HAP-1 (cell line): ENCODE results near the gene ABCB11.

Source experiments
- DNase-seq, 2 experiments: peaks; one replicate each; pipeline ENCODE4 v3.0.0-alpha.2; 2016 to 2020; ENCODE audit warnings: low spot score in 2 of 2
- H3K27me3 ChIP-seq: fragments of 250-450 bp; sonication (Bioruptor Pico); 2 replicates; pipeline ENCODE4 v1.5.1; 2020; ENCODE audit warnings: low read depth, mild to moderate bottlenecking, moderate library complexity
- H3K36me3 ChIP-seq: fragments of 250-450 bp; sonication (Bioruptor Pico); replicated peaks from 2 replicates; pipeline ENCODE4 v1.5.1; 2020; ENCODE audit warnings: mild to moderate bottlenecking
- H3K4me1 ChIP-seq: fragments of 250-450 bp; sonication (Bioruptor Pico); 2 replicates; pipeline ENCODE4 v1.5.1; 2020; ENCODE audit warnings: mild to moderate bottlenecking
- H3K4me3 ChIP-seq: fragments of 250-450 bp; sonication (Bioruptor Pico); 2 replicates; pipeline ENCODE4 v1.5.1; 2020; ENCODE audit warnings: mild to moderate bottlenecking, moderate library complexity
- H3K9me3 ChIP-seq: fragments of 250-450 bp; sonication (Bioruptor Pico); 2 replicates; pipeline ENCODE4 v1.5.1; 2020; ENCODE audit warnings: mild to moderate bottlenecking, moderate library complexity
- in situ Hi-C: fragments of 300-500 bp; cut with MboI; formaldehyde crosslinking; loops from 3 replicates; pipeline ENCODE4 v1.14.3; 2020; ENCODE audit warnings: low sequenced_read_pairs, inconsistent platforms, mixed read lengths

Gene ABCB11

GRCh38 chr2:168993538-168993937, 37.6 kb downstream of the ABCB11 start:
- in situ Hi-C loops = no loop called here
- peaks cover 3% of the 10 kb centered on the region; the same call in 1 of the 2 replicates for H3K27me3 ChIP-seq
- DNase-seq = no peak
- H3K4me1 ChIP-seq = no peaks in the 10 kb centered on the region
- H3K36me3 ChIP-seq = no peaks in the 10 kb centered on the region
- no peaks in the 10 kb centered on the region for H3K9me3 ChIP-seq
- no peak overlapping the region for H3K4me3 ChIP-seq

- in situ Hi-C loops = no loop called here
- no peak for DNase-seq
- H3K36me3 ChIP-seq = no peaks in the 10 kb centered on the region
- peaks cover 5% of the 10 kb centered on the region; the same call in 1 of the 2 replicates for H3K27me3 ChIP-seq
- H3K4me3 ChIP-seq = no peak overlapping the region
- H3K4me1 ChIP-seq = no peaks in the 10 kb centered on the region
- no peaks in the 10 kb centered on the region for H3K9me3 ChIP-seq
Measured at GRCh38 chr2:168992591-168993349, 38.4 kb downstream of the ABCB11 start.

- DNase-seq = no peak
- in situ Hi-C loops = no loop called here
- no peaks in the 10 kb centered on the region for H3K36me3 ChIP-seq
- no peaks in the 10 kb centered on the region for H3K4me1 ChIP-seq
- peaks cover 5% of the 10 kb centered on the region; the same call in 1 of the 2 replicates for H3K27me3 ChIP-seq
- H3K9me3 ChIP-seq = no peaks in the 10 kb centered on the region
- no peak overlapping the region for H3K4me3 ChIP-seq
Measured at GRCh38 chr2:168992026-168992425, 39.1 kb downstream of the ABCB11 start.

GRCh38 chr2:168988755-168989154, 42.4 kb downstream of the ABCB11 start:
- no peaks in the 10 kb centered on the region for H3K9me3 ChIP-seq
- no peaks in the 10 kb centered on the region for H3K4me1 ChIP-seq
- H3K36me3 ChIP-seq = no peaks in the 10 kb centered on the region
- no peak overlapping the region for H3K4me3 ChIP-seq
- no peak for DNase-seq
- in situ Hi-C loops = no loop called here
- H3K27me3 ChIP-seq = peaks cover 5% of the 10 kb centered on the region; the same call in 1 of the 2 replicates

- no peak overlapping the region for H3K4me3 ChIP-seq
- peaks cover 5% of the 10 kb centered on the region; the same call in 1 of the 2 replicates for H3K27me3 ChIP-seq
- in situ Hi-C loops = no loop called here
- H3K4me1 ChIP-seq = no peaks in the 10 kb centered on the region
- H3K36me3 ChIP-seq = no peaks in the 10 kb centered on the region
- no peaks in the 10 kb centered on the region for H3K9me3 ChIP-seq
- no peak for DNase-seq
Measured at GRCh38 chr2:168986398-168986943, 44.7 kb downstream of the ABCB11 start.

GRCh38 chr2:168981651-168982050, 49.5 kb downstream of the ABCB11 start:
- in situ Hi-C loops = no loop called here
- Histone ChIP-seq H3K9me3 (no peaks in the 10 kb centered on the region), H3K4me1 (no peaks in the 10 kb centered on the region), H3K4me3 (no peak overlapping the region), H3K27me3 (no peaks in the 10 kb centered on the region), H3K36me3 (no peaks in the 10 kb centered on the region)
- DNase-seq = no peak

GRCh38 chr2:168978461-168978861, 52.7 kb downstream of the ABCB11 start:
- no peaks in the 10 kb centered on the region for H3K36me3 ChIP-seq
- no peak for DNase-seq
- in situ Hi-C loops = no loop called here

GRCh38 chr2:168977608-168978007, 53.5 kb downstream of the ABCB11 start:
- no peaks in the 10 kb centered on the region for H3K9me3 ChIP-seq
- no peaks in the 10 kb centered on the region for H3K4me1 ChIP-seq
- in situ Hi-C loops = no loop called here
- DNase-seq = no peak
- H3K36me3 ChIP-seq = no peaks in the 10 kb centered on the region
- H3K27me3 ChIP-seq = no peaks in the 10 kb centered on the region
- H3K4me3 ChIP-seq = no peak overlapping the region

More at GRCh38 chr2:168978461-168978861, 52.7 kb downstream of the ABCB11 start:
- no peaks in the 10 kb centered on the region for H3K27me3 ChIP-seq
- H3K4me3 ChIP-seq = no peak overlapping the region
- H3K4me1 ChIP-seq = no peaks in the 10 kb centered on the region
- no peaks in the 10 kb centered on the region for H3K9me3 ChIP-seq

GRCh38 chr2:168976034-168976654, 55.0 kb downstream of the ABCB11 start:
- no peaks in the 10 kb centered on the region for H3K9me3 ChIP-seq
- in situ Hi-C loops = no loop called here
- no peaks in the 10 kb centered on the region for H3K27me3 ChIP-seq
- H3K36me3 ChIP-seq = no peaks in the 10 kb centered on the region
- no peaks in the 10 kb centered on the region for H3K4me1 ChIP-seq
- H3K4me3 ChIP-seq = no peak overlapping the region
- DNase-seq = no peak

- Histone ChIP-seq H3K27me3 (peaks cover 2% of the 10 kb centered on the region; the same call in 1 of the 2 replicates), H3K4me1 (no peaks in the 10 kb centered on the region), H3K36me3 (no peaks in the 10 kb centered on the region), H3K9me3 (no peaks in the 10 kb centered on the region), H3K4me3 (no peak overlapping the region)
- DNase-seq = no peak
- in situ Hi-C loops = no loop called here
Measured at GRCh38 chr2:168974428-168974827, 56.7 kb downstream of the ABCB11 start.

GRCh38 chr2:168971261-168971660, 59.9 kb downstream of the ABCB11 start:
- no peaks in the 10 kb centered on the region for H3K9me3 ChIP-seq
- H3K27me3 ChIP-seq = peaks cover 18% of the 10 kb centered on the region
- H3K4me3 ChIP-seq = no peak overlapping the region
- no peak for DNase-seq
- no peaks in the 10 kb centered on the region for H3K4me1 ChIP-seq
- in situ Hi-C loops = no loop called here
- H3K36me3 ChIP-seq = no peaks in the 10 kb centered on the region

- Histone ChIP-seq H3K9me3 (no peaks in the 10 kb centered on the region), H3K4me3 (no peak overlapping the region), H3K36me3 (no peaks in the 10 kb centered on the region), H3K4me1 (no peaks in the 10 kb centered on the region), H3K27me3 (peaks cover 18% of the 10 kb centered on the region)
- in situ Hi-C loops = no loop called here
- DNase-seq = no peak
Measured at GRCh38 chr2:168970711-168971233, 60.4 kb downstream of the ABCB11 start.

- no peaks in the 10 kb centered on the region for H3K9me3 ChIP-seq
- peaks cover 18% of the 10 kb centered on the region for H3K27me3 ChIP-seq
- no peak overlapping the region for H3K4me3 ChIP-seq
- in situ Hi-C loops = no loop called here
- no peaks in the 10 kb centered on the region for H3K4me1 ChIP-seq
- DNase-seq = no peak
- H3K36me3 ChIP-seq = no peaks in the 10 kb centered on the region
Measured at GRCh38 chr2:168969865-168970264, 61.3 kb downstream of the ABCB11 start.

GRCh38 chr2:168968342-168968741, 62.8 kb downstream of the ABCB11 start:
- no peak overlapping the region for H3K4me3 ChIP-seq
- no peaks in the 10 kb centered on the region for H3K4me1 ChIP-seq
- no peak for DNase-seq
- no peaks in the 10 kb centered on the region for H3K9me3 ChIP-seq
- in situ Hi-C loops = no loop called here
- H3K36me3 ChIP-seq = no peaks in the 10 kb centered on the region
- H3K27me3 ChIP-seq = peaks cover 18% of the 10 kb centered on the region
